A549 (cell line): ENCODE data around the gene CDC73. TPM values are rescaled to one million over a fixed set of nuclear protein-coding genes. Genes with fewer than 3 reads are reported as not detected.

Experiments used
- ATAC-seq, 2 experiments: fragments of 200-7000 bp in 1 of 2; fragments of >200 bp in 1 of 2; cut with Nextera tagmentation in 1 of 2; cut with Tn5 transposase in 1 of 2; 3 replicates each; pipeline versions ENCODE4 v1.8.0 to v1.9.1; 2018 to 2020; ENCODE audit warnings: mild to moderate bottlenecking in 1 of 2, moderate library complexity in 1 of 2
- CTCF ChIA-PET: fragments of 300-600 bp; sonication (Branson Sonifier 250); formaldehyde crosslinking; extraction: SDS; loops from one replicate; lab custom pipeline; 2021; ENCODE audit warnings: antibody characterized with exemption, inconsistent platforms; lab: Yijun Ruan, JAX
- POLR2A ChIA-PET: fragments of 350-600 bp; formaldehyde crosslinking; extraction: SDS; loops from one replicate; lab custom pipeline; 2021; ENCODE audit warnings: antibody characterized with exemption, inconsistent platforms; lab: Yijun Ruan, JAX
- DNase-seq, 2 experiments: peaks; one replicate each; pipeline versions ENCODE4 v3.0.0 to v3.0.0-alpha.2; 2011 to 2016; ENCODE audit warnings: low read depth in 1 of 2, low spot score in 1 of 2
- FAIRE-seq: peaks from 2 replicates; lab custom pipeline; 2011; peaks lifted over from hg19 to GRCh38; lab: Jason Lieb, UNC
- H3K27ac ChIP-seq, 2 experiments: fragments of >200 bp; sonication (Bioruptor Twin); formaldehyde crosslinking; 3 replicates each; pipeline ENCODE4 v1.5.1; 2016 to 2017
- H3K4me1 ChIP-seq: fragments of >200 bp; sonication (Bioruptor Twin); formaldehyde crosslinking; 3 replicates; pipeline ENCODE4 v1.6.1; 2016
- H3K4me2 ChIP-seq: fragments of >200 bp; sonication (Bioruptor Twin); formaldehyde crosslinking; 3 replicates; pipeline ENCODE4 v1.6.1; 2016
- H3K4me3 ChIP-seq: fragments of >200 bp; sonication (Bioruptor Twin); formaldehyde crosslinking; 3 replicates; pipeline ENCODE4 v1.5.1; 2016
- H3K9me3 ChIP-seq: fragments of >200 bp; sonication (Bioruptor Twin); formaldehyde crosslinking; 3 replicates; pipeline ENCODE4 v1.6.1; 2016
- BHLHE40 ChIP-seq: IDR thresholded peaks from 2 replicates; pipeline ENCODE4 v1.6.1; 2012; ENCODE audit warnings: low read depth, low read length, inconsistent platforms
- CBX8 ChIP-seq: fragments of 200-600 bp; sonication (generic); IDR thresholded peaks from 2 replicates; pipeline ENCODE4 v1.6.1; 2016
- CHD4 ChIP-seq: fragments of 200-600 bp; sonication (generic); IDR thresholded peaks from 2 replicates; pipeline ENCODE4 v1.6.1; 2016; ENCODE audit warnings: antibody characterized with exemption, mild to moderate bottlenecking, borderline replicate concordance
- ESRRA ChIP-seq: fragments of 150-350 bp; IDR thresholded peaks from 2 replicates; pipeline ENCODE4 v1.6.1; 2014; ENCODE audit warnings: mild to moderate bottlenecking, low read length, borderline replicate concordance
- FOSB ChIP-seq: fragments of 250-450 bp; sonication (Bioruptor Pico); IDR thresholded peaks from 2 replicates; pipeline ENCODE4 v1.5.0; 2020; ENCODE audit warnings: mild to moderate bottlenecking, moderate library complexity
- FOXS1 ChIP-seq: fragments of 250-450 bp; sonication (Bioruptor Pico); IDR thresholded peaks from 2 replicates; pipeline ENCODE4 v1.5.0; 2020; ENCODE audit warnings: mild to moderate bottlenecking, moderate library complexity
- HOXB13 ChIP-seq: fragments of 250-450 bp; sonication (Bioruptor Pico); IDR thresholded peaks from 2 replicates; pipeline ENCODE4 v1.5.0; 2020; ENCODE audit warnings: low read depth, mild to moderate bottlenecking, moderate library complexity
- KDM5A ChIP-seq: fragments of 200-600 bp; sonication (generic); IDR thresholded peaks from 2 replicates; pipeline ENCODE4 v1.6.1; 2016; ENCODE audit warnings: antibody characterized with exemption, mild to moderate bottlenecking
- MAFK ChIP-seq: fragments of 450-650 bp; IDR thresholded peaks from 2 replicates; pipeline ENCODE4 v1.6.1; 2014; ENCODE audit not compliant: partially characterized antibody
- NFE2L2 ChIP-seq: fragments of 150-350 bp; conservative IDR thresholded peaks from 2 replicates; pipeline ENCODE4 v1.6.1; 2014; ENCODE audit warnings: low read length
- RAD21 ChIP-seq, 2 experiments: fragments of >200 bp in 1 of 2; sonication (Bioruptor Twin) in 1 of 2; formaldehyde crosslinking in 1 of 2; IDR thresholded peaks in 1 of 2; conservative IDR thresholded peaks in 1 of 2; 2 replicates in 1 of 2; 3 replicates in 1 of 2; pipeline ENCODE4 v1.6.1; 2012 to 2018; ENCODE audit warnings: inconsistent platforms in 1 of 2
- RCOR1 ChIP-seq: fragments of 150-350 bp; IDR thresholded peaks from 2 replicates; pipeline ENCODE4 v1.6.1; 2014; ENCODE audit warnings: antibody characterized with exemption, low read length, low read depth
- RFX5 ChIP-seq: fragments of 450-650 bp; IDR thresholded peaks from 2 replicates; pipeline ENCODE4 v1.7.1; 2014; ENCODE audit warnings: antibody characterized with exemption, mild to moderate bottlenecking, moderate library complexity
- SREBF2 ChIP-seq: fragments of 450-650 bp; IDR thresholded peaks from 2 replicates; pipeline ENCODE4 v1.6.1; 2014; ENCODE audit warnings: mild to moderate bottlenecking, moderate library complexity
- ZFP36 ChIP-seq: fragments of 450-650 bp; IDR thresholded peaks from 2 replicates; pipeline ENCODE4 v1.6.1; 2014; ENCODE audit warnings: borderline replicate concordance; ENCODE audit not compliant: partially characterized antibody
- WGBS: methylation state at CpG from one replicate; pipeline ENCODE4 v1.1.6; 2017; ENCODE audit errors: missing lambda C conversion rate; 5-methylcytosine and 5-hydroxymethylcytosine counted together
- polyA plus RNA-seq, 4 experiments: library from polyadenylated mRNA; depleted of rRNA in 3 of 4; stranded (reverse); fragments of >200 nt; fragmentation: RNase III in 1 of 4; extraction: RNeasy Plus Mini Kit Qiagen cat#74134 plus additional on column Dnase treatment in 1 of 4; gene quantifications; 2 replicates in 3 of 4; 3 replicates in 1 of 4; pipeline ENCODE4 v1.2.3, GENCODE V29; 2011 to 2017
- TF ChIP-seq, protein P1 (sequence below): fragments of >200 bp; sonication (Bioruptor Twin); formaldehyde crosslinking; IDR thresholded peaks from 3 replicates; pipeline ENCODE4 v1.6.1; 2016
- TF ChIP-seq, protein P2 (sequence below): IDR thresholded peaks from 2 replicates; pipeline ENCODE4 v1.6.1; 2012
- TF ChIP-seq, protein P3 (sequence below): IDR thresholded peaks from 2 replicates; pipeline ENCODE4 v1.6.1; 2012
- TF ChIP-seq, protein P4 (sequence below): fragments of 250-450 bp; sonication (Bioruptor Pico); IDR thresholded peaks from 2 replicates; pipeline ENCODE4 v1.5.0; 2021; ENCODE audit warnings: mild to moderate bottlenecking, moderate library complexity, borderline replicate concordance
- TF ChIP-seq, protein P5 (sequence below): IDR thresholded peaks from 2 replicates; pipeline ENCODE4 v1.6.1; 2012; ENCODE audit warnings: low read depth, borderline replicate concordance
- TF ChIP-seq, protein P6 (sequence below): fragments of 200-600 bp; sonication (generic); IDR thresholded peaks from 2 replicates; pipeline ENCODE4 v1.6.1; 2016; ENCODE audit warnings: antibody characterized with exemption, mild to moderate bottlenecking, moderate library complexity

The CDC73 gene
- polyA plus RNA-seq, 2 of the 4 experiments (the other 2 are of a cell fraction), result 42.2 to 77.9 TPM

DNA sequence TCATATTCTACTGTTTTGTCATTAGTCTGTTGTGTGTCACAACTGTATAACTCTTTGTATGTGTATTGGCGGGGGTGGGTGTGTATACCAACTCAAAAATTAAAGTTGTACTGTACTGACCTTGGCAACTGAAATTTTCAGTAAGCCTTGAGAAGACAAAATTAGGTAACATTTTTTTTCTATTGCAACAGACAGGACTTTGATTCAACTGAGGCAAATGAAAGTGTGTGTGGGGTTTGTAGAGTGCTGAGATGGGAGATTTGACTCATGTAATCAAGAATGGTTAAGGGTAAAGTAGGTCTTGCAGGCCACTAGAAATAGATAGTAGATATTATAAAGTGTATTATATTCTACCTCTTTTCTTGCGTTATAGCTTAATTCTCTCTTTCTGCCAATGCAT lies 79.2 kb downstream of the CDC73 start:
- no peak for DNase-seq
- no peak overlapping the region for H3K4me2 ChIP-seq
- TF ChIP-seq, protein P1, sequence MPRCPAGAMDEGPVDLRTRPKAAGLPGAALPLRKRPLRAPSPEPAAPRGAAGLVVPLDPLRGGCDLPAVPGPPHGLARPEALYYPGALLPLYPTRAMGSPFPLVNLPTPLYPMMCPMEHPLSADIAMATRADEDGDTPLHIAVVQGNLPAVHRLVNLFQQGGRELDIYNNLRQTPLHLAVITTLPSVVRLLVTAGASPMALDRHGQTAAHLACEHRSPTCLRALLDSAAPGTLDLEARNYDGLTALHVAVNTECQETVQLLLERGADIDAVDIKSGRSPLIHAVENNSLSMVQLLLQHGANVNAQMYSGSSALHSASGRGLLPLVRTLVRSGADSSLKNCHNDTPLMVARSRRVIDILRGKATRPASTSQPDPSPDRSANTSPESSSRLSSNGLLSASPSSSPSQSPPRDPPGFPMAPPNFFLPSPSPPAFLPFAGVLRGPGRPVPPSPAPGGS, result no peak
- TF ChIP-seq KDM5A (no peak), SREBF2 (no peak), FOXS1 (CRISPR knock-in tag) (no peak), FOSB (CRISPR knock-in tag) (no peak), MAFK (no peak), RFX5 (no peak)
- TF ChIP-seq, protein P2, sequence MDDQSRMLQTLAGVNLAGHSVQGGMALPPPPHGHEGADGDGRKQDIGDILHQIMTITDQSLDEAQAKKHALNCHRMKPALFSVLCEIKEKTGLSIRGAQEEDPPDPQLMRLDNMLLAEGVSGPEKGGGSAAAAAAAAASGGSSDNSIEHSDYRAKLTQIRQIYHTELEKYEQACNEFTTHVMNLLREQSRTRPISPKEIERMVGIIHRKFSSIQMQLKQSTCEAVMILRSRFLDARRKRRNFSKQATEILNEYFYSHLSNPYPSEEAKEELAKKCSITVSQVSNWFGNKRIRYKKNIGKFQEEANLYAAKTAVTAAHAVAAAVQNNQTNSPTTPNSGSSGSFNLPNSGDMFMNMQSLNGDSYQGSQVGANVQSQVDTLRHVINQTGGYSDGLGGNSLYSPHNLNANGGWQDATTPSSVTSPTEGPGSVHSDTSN, result no peak
- TF ChIP-seq, protein P3, sequence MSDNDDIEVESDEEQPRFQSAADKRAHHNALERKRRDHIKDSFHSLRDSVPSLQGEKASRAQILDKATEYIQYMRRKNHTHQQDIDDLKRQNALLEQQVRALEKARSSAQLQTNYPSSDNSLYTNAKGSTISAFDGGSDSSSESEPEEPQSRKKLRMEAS, result no peak
- TF ChIP-seq, protein P4, sequence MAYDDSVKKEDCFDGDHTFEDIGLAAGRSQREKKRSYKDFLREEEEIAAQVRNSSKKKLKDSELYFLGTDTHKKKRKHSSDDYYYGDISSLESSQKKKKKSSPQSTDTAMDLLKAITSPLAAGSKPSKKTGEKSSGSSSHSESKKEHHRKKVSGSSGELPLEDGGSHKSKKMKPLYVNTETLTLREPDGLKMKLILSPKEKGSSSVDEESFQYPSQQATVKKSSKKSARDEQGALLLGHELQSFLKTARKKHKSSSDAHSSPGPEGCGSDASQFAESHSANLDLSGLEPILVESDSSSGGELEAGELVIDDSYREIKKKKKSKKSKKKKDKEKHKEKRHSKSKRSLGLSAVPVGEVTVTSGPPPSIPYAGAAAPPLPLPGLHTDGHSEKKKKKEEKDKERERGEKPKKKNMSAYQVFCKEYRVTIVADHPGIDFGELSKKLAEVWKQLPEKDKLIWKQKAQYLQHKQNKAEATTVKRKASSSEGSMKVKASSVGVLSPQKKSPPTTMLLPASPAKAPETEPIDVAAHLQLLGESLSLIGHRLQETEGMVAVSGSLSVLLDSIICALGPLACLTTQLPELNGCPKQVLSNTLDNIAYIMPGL (CRISPR knock-in tag), result no peak
- TF ChIP-seq, all 56 proteins: peak for 0
- H3K9me3 ChIP-seq, result no peaks in the 10 kb centered on the region
- ChIA-PET CTCF (no interaction called here), POLR2A (no interaction called here)
- ATAC-seq (no peak), FAIRE-seq (no peak)
- no peak overlapping the region for H3K27ac ChIP-seq
- no peak overlapping the region for H3K4me3 ChIP-seq
- 95% methylated on average over 2 of the region's 2 CpGs for whole genome bisulfite sequencing
- peaks cover 18% of the 10 kb centered on the region; the same call in 1 of the 3 replicates for H3K4me1 ChIP-seq

DNA sequence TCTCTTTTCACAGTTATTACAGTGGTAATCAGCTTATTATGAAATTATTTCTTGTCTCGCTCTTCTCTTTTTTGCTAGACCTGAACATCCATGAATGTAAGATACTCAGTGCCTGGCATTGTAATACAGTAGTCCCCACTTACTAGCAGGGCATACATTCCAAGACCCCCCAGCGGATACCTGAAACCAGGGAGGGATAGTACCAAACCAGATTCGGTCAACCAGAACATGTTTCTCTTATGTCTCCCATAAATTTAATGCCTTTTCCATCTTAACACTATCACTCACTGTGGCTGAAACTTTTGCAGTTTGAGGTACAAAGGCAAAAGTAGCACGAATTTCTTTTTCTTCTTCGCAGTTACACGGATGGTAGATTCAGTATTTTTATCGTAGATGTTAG lies 89.2 kb downstream of the CDC73 start:
- H3K4me1 ChIP-seq, result peaks cover 26% of the 10 kb centered on the region
- peak overlapping the region; percentile 55 for H3K4me2 ChIP-seq
- WGBS, result 94% methylated on average over 7 of the region's 7 CpGs
- CTCF ChIA-PET, result no interaction called here
- TF ChIP-seq HOXB13 (no peak), FOXS1 (CRISPR knock-in tag) (no peak), KDM5A (no peak), NFE2L2 (no peak), RAD21 (conservative IDR thresholded peaks at IDR 0.05 in 1 of 2, IDR thresholded peaks at IDR 0.05 in 1 of 2) (no peak), BHLHE40 (no peak), ZFP36 (no peak), CHD4 (no peak), CBX8 (no peak), RCOR1 (no peak), ESRRA (no peak)
- TF ChIP-seq, protein P5, sequence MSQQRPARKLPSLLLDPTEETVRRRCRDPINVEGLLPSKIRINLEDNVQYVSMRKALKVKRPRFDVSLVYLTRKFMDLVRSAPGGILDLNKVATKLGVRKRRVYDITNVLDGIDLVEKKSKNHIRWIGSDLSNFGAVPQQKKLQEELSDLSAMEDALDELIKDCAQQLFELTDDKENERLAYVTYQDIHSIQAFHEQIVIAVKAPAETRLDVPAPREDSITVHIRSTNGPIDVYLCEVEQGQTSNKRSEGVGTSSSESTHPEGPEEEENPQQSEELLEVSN, result no peak
- TF ChIP-seq, protein P3, result no peak
- TF ChIP-seq, protein P6, sequence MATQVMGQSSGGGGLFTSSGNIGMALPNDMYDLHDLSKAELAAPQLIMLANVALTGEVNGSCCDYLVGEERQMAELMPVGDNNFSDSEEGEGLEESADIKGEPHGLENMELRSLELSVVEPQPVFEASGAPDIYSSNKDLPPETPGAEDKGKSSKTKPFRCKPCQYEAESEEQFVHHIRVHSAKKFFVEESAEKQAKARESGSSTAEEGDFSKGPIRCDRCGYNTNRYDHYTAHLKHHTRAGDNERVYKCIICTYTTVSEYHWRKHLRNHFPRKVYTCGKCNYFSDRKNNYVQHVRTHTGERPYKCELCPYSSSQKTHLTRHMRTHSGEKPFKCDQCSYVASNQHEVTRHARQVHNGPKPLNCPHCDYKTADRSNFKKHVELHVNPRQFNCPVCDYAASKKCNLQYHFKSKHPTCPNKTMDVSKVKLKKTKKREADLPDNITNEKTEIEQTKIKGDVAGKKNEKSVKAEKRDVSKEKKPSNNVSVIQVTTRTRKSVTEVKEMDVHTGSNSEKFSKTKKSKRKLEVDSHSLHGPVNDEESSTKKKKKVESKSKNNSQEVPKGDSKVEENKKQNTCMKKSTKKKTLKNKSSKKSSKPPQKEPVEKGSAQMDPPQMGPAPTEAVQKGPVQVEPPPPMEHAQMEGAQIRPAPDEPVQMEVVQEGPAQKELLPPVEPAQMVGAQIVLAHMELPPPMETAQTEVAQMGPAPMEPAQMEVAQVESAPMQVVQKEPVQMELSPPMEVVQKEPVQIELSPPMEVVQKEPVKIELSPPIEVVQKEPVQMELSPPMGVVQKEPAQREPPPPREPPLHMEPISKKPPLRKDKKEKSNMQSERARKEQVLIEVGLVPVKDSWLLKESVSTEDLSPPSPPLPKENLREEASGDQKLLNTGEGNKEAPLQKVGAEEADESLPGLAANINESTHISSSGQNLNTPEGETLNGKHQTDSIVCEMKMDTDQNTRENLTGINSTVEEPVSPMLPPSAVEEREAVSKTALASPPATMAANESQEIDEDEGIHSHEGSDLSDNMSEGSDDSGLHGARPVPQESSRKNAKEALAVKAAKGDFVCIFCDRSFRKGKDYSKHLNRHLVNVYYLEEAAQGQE, result no peak
- ATAC-seq (no peak; a peak in 2 of 6 replicates), DNase-seq (no peak), FAIRE-seq (no peak)
- H3K27ac ChIP-seq, result peak overlapping the region; percentile 34 to 52; a peak in 4 of 6 replicates
- no peaks in the 10 kb centered on the region for H3K9me3 ChIP-seq
- H3K4me3 ChIP-seq, result no peak overlapping the region
- POLR2A ChIA-PET, result no interaction called here
